AG20443 (cell line): ENCODE measurements around the gene UBASH3B.
"Not testable (repeated sequence)": the region's sequence is repeated elsewhere in the genome, so short reads cannot be mapped to it uniquely, and the experiment has no call there.

Experiments
- DNase-seq: peaks from one replicate; pipeline ENCODE4 v3.0.0; 2012; ENCODE audit warnings: low spot score, mixed read lengths

The UBASH3B gene

GRCh38 chr11:122852074-122852795 lies 196.7 kb downstream of the UBASH3B start:
- DNase-seq = peak; percentile 58

GRCh38 chr11:122852796-122853160 lies 197.3 kb downstream of the UBASH3B start:
- no peak for DNase-seq

GRCh38 chr11:122853261-122853660 lies 197.7 kb downstream of the UBASH3B start:
- no peak for DNase-seq

GRCh38 chr11:122853971-122854446 lies 198.5 kb downstream of the UBASH3B start:
- DNase-seq = peak; percentile 76

- no peak for DNase-seq
Measured at GRCh38 chr11:122861631-122862030, 206.1 kb downstream of the UBASH3B start.

- no peak for DNase-seq
Measured at GRCh38 chr11:122862091-122862490, 206.6 kb downstream of the UBASH3B start.

GRCh38 chr11:122863154-122863553 lies 207.6 kb downstream of the UBASH3B start:
- not testable (repeated sequence) for DNase-seq

- peak; percentile 60 for DNase-seq
Measured at GRCh38 chr11:122863704-122864326, 208.3 kb downstream of the UBASH3B start.
